ENCODE results near the gene LRRC36.

DNA sequence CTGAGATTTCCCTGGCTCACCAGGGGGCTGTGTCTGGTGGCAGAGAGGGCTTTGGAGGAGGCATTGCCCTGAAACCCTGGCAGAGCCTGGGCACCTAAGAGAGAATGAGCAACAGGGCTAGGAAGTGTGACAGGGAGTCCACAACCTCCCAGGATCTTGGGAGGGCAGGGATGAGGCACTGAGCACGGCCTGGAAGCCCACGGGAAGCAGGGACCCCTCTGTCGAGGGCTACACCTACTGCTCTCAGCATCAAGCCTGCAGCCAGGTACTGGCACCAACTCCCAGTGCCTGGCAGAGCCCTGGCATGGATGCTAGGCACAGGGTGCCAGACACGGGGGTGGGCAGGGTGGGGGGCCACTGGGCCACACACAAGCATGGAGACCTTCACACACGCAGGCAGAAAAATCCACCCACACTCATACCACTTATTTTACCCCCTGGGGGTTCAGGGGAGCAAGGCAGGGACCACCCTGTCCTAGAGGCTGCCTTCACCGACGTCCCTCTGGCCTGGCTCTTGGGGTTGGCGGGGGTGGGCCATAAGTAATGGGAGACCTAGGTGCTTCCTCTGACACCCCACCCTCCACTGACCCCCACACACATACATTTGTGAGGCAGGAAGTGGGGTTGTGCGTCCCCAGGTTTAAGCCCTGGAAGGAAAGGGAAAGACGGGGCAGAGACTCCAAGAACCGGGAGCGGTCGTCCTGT, 103.3 kb downstream of the LRRC36 start:
- TF ChIP-seq, protein P1, sequence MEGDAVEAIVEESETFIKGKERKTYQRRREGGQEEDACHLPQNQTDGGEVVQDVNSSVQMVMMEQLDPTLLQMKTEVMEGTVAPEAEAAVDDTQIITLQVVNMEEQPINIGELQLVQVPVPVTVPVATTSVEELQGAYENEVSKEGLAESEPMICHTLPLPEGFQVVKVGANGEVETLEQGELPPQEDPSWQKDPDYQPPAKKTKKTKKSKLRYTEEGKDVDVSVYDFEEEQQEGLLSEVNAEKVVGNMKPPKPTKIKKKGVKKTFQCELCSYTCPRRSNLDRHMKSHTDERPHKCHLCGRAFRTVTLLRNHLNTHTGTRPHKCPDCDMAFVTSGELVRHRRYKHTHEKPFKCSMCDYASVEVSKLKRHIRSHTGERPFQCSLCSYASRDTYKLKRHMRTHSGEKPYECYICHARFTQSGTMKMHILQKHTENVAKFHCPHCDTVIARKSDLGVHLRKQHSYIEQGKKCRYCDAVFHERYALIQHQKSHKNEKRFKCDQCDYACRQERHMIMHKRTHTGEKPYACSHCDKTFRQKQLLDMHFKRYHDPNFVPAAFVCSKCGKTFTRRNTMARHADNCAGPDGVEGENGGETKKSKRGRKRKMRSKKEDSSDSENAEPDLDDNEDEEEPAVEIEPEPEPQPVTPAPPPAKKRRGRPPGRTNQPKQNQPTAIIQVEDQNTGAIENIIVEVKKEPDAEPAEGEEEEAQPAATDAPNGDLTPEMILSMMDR (IDR thresholded peaks at IDR 0.05): no peak
- peak in 1 of 2 donors; percentile 4 for TF ChIP-seq POLR2A (IDR thresholded peaks at IDR 0.05)
